ENCODE measurements around the gene RFC2. TPM values are rescaled to one million over a fixed set of nuclear protein-coding genes. Genes with fewer than 3 reads are reported as not detected.
A peak's percentile ranks its signal among the peaks of the same experiment; 100 is the strongest.

RFC2 gene
- total RNA-seq, 3 donors from 2014 or later (not counting 1 experiment from before 2014, with no cell fraction given) = 16.9 to 26.5 (median 20.5) TPM

- Histone ChIP-seq H3K4me1 (ENCODE audit: control insufficient read depth, insufficient read depth, low read length) (peaks cover 44% of the 10 kb centered on the region), H3K9me3 (ENCODE audit: control insufficient read depth, insufficient read depth, low read length) (no peaks in the 10 kb centered on the region), H3K27ac (ENCODE audit: low read length) (no peak overlapping the region), H3K27me3 (ENCODE audit: control insufficient read depth, insufficient read depth, low read length) (peaks cover 2% of the 10 kb centered on the region), H3K36me3 (ENCODE audit: control insufficient read depth, insufficient read depth, low read length) (no peaks in the 10 kb centered on the region), H3K4me3 (ENCODE audit: low read length) (no peak overlapping the region)
- DNase-seq = no peak
- ATAC-seq = no peak
- intact Hi-C loops (cut with micrococcal nuclease) = no loop called here
- no peak overlapping the region for H3K27ac Mint-ChIP-seq
- H3K4me3 Mint-ChIP-seq = no peak overlapping the region
- no peaks in the 10 kb centered on the region for H3K36me3 Mint-ChIP-seq
- peaks cover 24 to 28% of the 10 kb centered on the region in 2 donors for H3K4me1 Mint-ChIP-seq
- WGBS (ENCODE audit: insufficient coverage) = 91% methylated on average over 11 of the region's 11 CpGs
- no peaks in the 10 kb centered on the region for H3K9me3 Mint-ChIP-seq
- TF ChIP-seq CTCF (IDR thresholded peaks at IDR 0.05) = no peak
- peaks cover 0 to 8% of the 10 kb centered on the region in 2 donors for H3K27me3 Mint-ChIP-seq (ENCODE audit: low read depth in 2 of 2)
Measured at GRCh38 chr7:74286131-74286530, 31.9 kb upstream of the RFC2 start.

GRCh38 chr7:74284781-74285259 is 30.6 kb upstream of the RFC2 start:
- 49% methylated on average over 9 of the region's 9 CpGs for WGBS (ENCODE audit: insufficient coverage)
- no peak overlapping the region for H3K4me3 Mint-ChIP-seq
- intact Hi-C loops (cut with micrococcal nuclease) = no loop called here
- H3K4me1 Mint-ChIP-seq = peaks cover 18 to 25% of the 10 kb centered on the region in 2 donors
- no peaks in the 10 kb centered on the region for H3K9me3 ChIP-seq (ENCODE audit: control insufficient read depth, insufficient read depth, low read length)
- peaks cover 0 to 8% of the 10 kb centered on the region in 2 donors for H3K27me3 Mint-ChIP-seq (ENCODE audit: low read depth in 2 of 2)
- peak in 1 of 2 donors; percentile 15 for DNase-seq
- no peak for TF ChIP-seq CTCF (IDR thresholded peaks at IDR 0.05)
- no peaks in the 10 kb centered on the region for H3K9me3 Mint-ChIP-seq
- H3K27me3 ChIP-seq (ENCODE audit: control insufficient read depth, insufficient read depth, low read length) = peaks cover 2% of the 10 kb centered on the region
- H3K36me3 ChIP-seq (ENCODE audit: control insufficient read depth, insufficient read depth, low read length) = no peaks in the 10 kb centered on the region
- H3K27ac Mint-ChIP-seq = no peak overlapping the region
- no peak overlapping the region for H3K4me3 ChIP-seq (ENCODE audit: low read length)
- no peaks in the 10 kb centered on the region for H3K36me3 Mint-ChIP-seq
- no peak for ATAC-seq
- peaks cover 33% of the 10 kb centered on the region for H3K4me1 ChIP-seq (ENCODE audit: control insufficient read depth, insufficient read depth, low read length)
- H3K27ac ChIP-seq (ENCODE audit: low read length) = no peak overlapping the region

GRCh38 chr7:74283858-74284447 is 29.8 kb upstream of the RFC2 start:
- 81% methylated on average over 7 of the region's 9 CpGs for WGBS (ENCODE audit: insufficient coverage)
- no peak overlapping the region for H3K27ac Mint-ChIP-seq
- peaks cover 2% of the 10 kb centered on the region for H3K27me3 ChIP-seq (ENCODE audit: control insufficient read depth, insufficient read depth, low read length)

More at GRCh38 chr7:74283858-74284447, 29.8 kb upstream of the RFC2 start:
- Mint-ChIP-seq H3K4me1 (peaks cover 17 to 24% of the 10 kb centered on the region in 2 donors), H3K9me3 (no peaks in the 10 kb centered on the region), H3K36me3 (no peaks in the 10 kb centered on the region), H3K4me3 (no peak overlapping the region), H3K27me3 (ENCODE audit: low read depth in 2 of 2) (peaks cover 0 to 8% of the 10 kb centered on the region in 2 donors)
- no peak for TF ChIP-seq CTCF (IDR thresholded peaks at IDR 0.05)
- H3K4me3 ChIP-seq (ENCODE audit: low read length) = no peak overlapping the region
- intact Hi-C loops (cut with micrococcal nuclease) = no loop called here
- H3K4me1 ChIP-seq (ENCODE audit: control insufficient read depth, insufficient read depth, low read length) = peaks cover 32% of the 10 kb centered on the region
- H3K27ac ChIP-seq (ENCODE audit: low read length) = no peak overlapping the region
- no peaks in the 10 kb centered on the region for H3K36me3 ChIP-seq (ENCODE audit: control insufficient read depth, insufficient read depth, low read length)
- DNase-seq (no peak), ATAC-seq (no peak)
- H3K9me3 ChIP-seq (ENCODE audit: control insufficient read depth, insufficient read depth, low read length) = no peaks in the 10 kb centered on the region

All from natural killer cell (primary cell).